ENCODE data around the gene SPACA4.
A peak's percentile ranks its signal among the peaks of the same experiment; 100 is the strongest.

Gene SPACA4

GRCh38 chr19:48635966-48636858 is 29.7 kb downstream of the SPACA4 start:
- DNase-seq, result no peak

- DNase-seq, result peak; percentile 72
Measured at GRCh38 chr19:48636859-48637448, 30.4 kb downstream of the SPACA4 start, which contains the start of gene DBP. Gene DBP (minus strand): TSS chr19:48637379. CDS start chr19:48636994, 385 bp downstream.

GRCh38 chr19:48637449-48637947 is 31.0 kb downstream of the SPACA4 start:
- DNase-seq, result peak; percentile 100

- peak; percentile 96 for DNase-seq
Measured at GRCh38 chr19:48637948-48638830, 31.6 kb downstream of the SPACA4 start.

GRCh38 chr19:48638831-48639381 is 32.4 kb downstream of the SPACA4 start:
- no peak for DNase-seq

- DNase-seq, result no peak
Measured at GRCh38 chr19:48639483-48640375, 33.2 kb downstream of the SPACA4 start.

GRCh38 chr19:48641850-48642249 is 35.3 kb downstream of the SPACA4 start:
- no peak for DNase-seq

GRCh38 chr19:48642862-48643261 is 36.3 kb downstream of the SPACA4 start:
- DNase-seq, result no peak

- DNase-seq, result no peak
Measured at GRCh38 chr19:48644355-48644754, 37.8 kb downstream of the SPACA4 start.

- peak; percentile 60 for DNase-seq
Measured at GRCh38 chr19:48644839-48645619, 38.5 kb downstream of the SPACA4 start.

- no peak for DNase-seq
Measured at GRCh38 chr19:48645620-48646000, 39.1 kb downstream of the SPACA4 start.

GRCh38 chr19:48646001-48646721 is 39.6 kb downstream of the SPACA4 start, which contains the start of gene CA11:
Gene CA11 (minus strand): TSS chr19:48646187. CDS start chr19:48645632, 555 bp downstream.
- DNase-seq, result peak; percentile 74

- DNase-seq, result no peak
Measured at GRCh38 chr19:48646722-48647216, 40.2 kb downstream of the SPACA4 start.

GRCh38 chr19:48648134-48648533 is 41.6 kb downstream of the SPACA4 start:
- no peak for DNase-seq

- no peak for DNase-seq
Measured at GRCh38 chr19:48650974-48651682, 44.6 kb downstream of the SPACA4 start.

GRCh38 chr19:48651683-48652048 is 45.1 kb downstream of the SPACA4 start:
- no peak for DNase-seq

GRCh38 chr19:48654299-48655059 is 47.9 kb downstream of the SPACA4 start:
- no peak for DNase-seq

GRCh38 chr19:48656840-48657474 is 50.4 kb downstream of the SPACA4 start:
- DNase-seq, result no peak
